T-helper 2 cell treated with Interferon-gamma antibody and Interleukin-4, amounts not matched to agents 100 ng/mL and 5 ng/mL, for 36 hours (primary cell): Measurements from ENCODE around the gene NFE2L1. TPM values are rescaled to one million over a fixed set of nuclear protein-coding genes. Genes with fewer than 3 reads are reported as not detected.

Experiments
- intact Hi-C: fragments of 100-400 bp; cut with micrococcal nuclease; formaldehyde crosslinking; loops from one replicate; pipeline ENCODE4 v1.15.1; 2023
- total RNA-seq: library from RNA; stranded (reverse); gene quantifications from 2 replicates; pipeline ENCODE4 v1.2.3, GENCODE V29; 2022

Gene NFE2L1
- total RNA-seq, 1 donor from 2014 or later = 56.7 TPM

- intact Hi-C loops = loop anchor here (10.0 kb wide), 2 partner anchors 160 to 730 kb away; partner anchors contain the start of genes CALCOCO2 and PNPO
These were observed 56.3 kb downstream of the NFE2L1 start for GRCh38 chr17:48104440-48104839.

DNA sequence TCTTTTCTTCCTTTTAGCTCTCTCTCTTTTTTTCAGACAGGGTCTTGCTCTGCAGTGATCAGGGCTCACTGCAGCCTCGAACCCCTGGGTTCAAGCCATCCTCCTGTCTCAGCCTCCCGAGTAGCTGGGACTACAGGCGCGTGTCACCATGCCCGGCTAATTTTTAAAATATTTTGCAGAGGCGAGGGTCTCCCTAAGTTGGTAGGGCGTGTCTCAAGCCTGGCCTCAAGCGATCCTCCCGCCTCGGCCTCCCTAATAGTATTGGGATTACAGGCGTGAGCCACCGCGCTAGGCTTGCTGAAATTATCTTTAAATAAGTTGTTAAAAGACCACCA is 58.6 kb downstream of the NFE2L1 start:
- intact Hi-C loops = loop anchor here (1.0 to 10.0 kb wide), 3 partner anchors 81 to 728 kb away; partner anchors contain the start of genes CALCOCO2 and PNPO

DNA sequence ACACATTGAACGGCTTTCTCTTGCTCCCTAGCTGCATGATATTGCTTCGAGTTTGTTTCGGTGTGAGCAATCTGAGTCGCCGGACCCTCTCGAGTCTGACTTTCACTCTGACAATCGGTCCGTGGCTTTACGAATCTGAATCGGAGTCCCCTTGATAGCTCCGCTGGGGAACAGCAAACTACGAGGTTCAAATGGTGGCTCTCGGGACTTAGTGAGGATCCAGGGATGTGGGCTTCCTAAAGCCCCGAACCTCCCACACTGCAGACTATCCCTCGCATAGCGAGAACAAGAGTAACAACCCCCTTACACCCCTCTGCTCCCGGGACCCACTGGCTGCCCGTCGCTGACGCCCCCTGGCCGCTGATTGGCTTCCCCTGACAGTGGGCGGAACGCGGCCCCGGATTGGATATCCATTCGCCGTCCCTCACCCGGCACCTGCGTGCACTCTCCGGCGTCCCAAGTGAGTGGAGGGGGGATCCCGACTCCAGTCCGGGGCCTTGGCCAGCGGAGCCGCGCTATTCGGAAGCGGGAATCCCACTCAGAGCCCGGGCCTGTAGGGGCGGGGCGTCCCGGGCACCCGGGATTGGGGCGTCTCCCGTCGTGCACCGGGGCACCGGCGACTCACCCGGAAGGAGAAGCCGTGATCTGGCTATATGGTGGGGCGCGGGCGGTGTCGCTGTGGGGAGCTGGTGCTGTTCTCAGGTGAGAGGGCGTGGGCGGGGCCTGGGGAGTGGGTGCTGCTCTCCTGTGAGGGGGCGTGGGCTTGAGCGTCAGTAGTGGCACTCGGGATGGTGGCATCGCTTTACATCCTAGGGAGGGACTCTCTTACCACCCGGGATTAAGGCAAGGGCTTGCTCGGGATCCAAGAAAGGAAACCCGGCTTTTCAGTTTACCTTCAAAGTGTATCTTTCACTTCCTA is 59.2 kb downstream of the NFE2L1 start, which contains the start of gene SNX11:
Gene SNX11, plus strand, starts transcription at position 630 of the 919 bp plus-strand sequence. CDS start 4,278 bp downstream, outside the sequence.
- intact Hi-C loops = loop anchor here (1.0 to 10.0 kb wide), 3 partner anchors 82 to 727 kb away; partner anchors contain the start of genes CALCOCO2 and PNPO

GRCh38 chr17:48110761-48111160 is 62.6 kb downstream of the NFE2L1 start:
- intact Hi-C loops = no loop called here

Other genes starting within 250 kb of the NFE2L1 start
- 33.0 and 34.3 TPM in 2 replicates for gene OSBPL7, start 226.6 kb upstream of the NFE2L1 start, total RNA-seq
- 36.6 and 37.4 TPM in 2 replicates for gene MRPL10, start 216.8 kb upstream of the NFE2L1 start, total RNA-seq
- gene LRRC46, start 216.7 kb upstream of the NFE2L1 start, total RNA-seq = 0.30 and 0.80 TPM in 2 replicates
- 21.8 and 24.9 TPM in 2 replicates for gene SCRN2, start 207.1 kb upstream of the NFE2L1 start, total RNA-seq
- not detected in 2 replicates for gene SP6, start 197.2 kb upstream of the NFE2L1 start, total RNA-seq
- gene SP2, start 152.1 kb upstream of the NFE2L1 start, total RNA-seq = 30.8 and 32.8 TPM in 2 replicates
- 37.9 and 39.4 TPM in 2 replicates for gene PNPO, start 106.8 kb upstream of the NFE2L1 start, total RNA-seq
- gene PRR15L, start 90.5 kb upstream of the NFE2L1 start, total RNA-seq = not detected in 2 replicates
- gene CDK5RAP3, start 77.2 kb upstream of the NFE2L1 start, total RNA-seq = 210 and 214 TPM in 2 replicates
- 3.9 and 4.0 TPM in 2 replicates for gene COPZ2, start 10.6 kb upstream of the NFE2L1 start, total RNA-seq
- gene CBX1, start 53.1 kb downstream of the NFE2L1 start, total RNA-seq = 65.2 and 66.0 TPM in 2 replicates
- gene SNX11, start 59.4 kb downstream of the NFE2L1 start, total RNA-seq = 22.3 and 23.4 TPM in 2 replicates